Breast epithelium (tissue), 4 donors: ENCODE measurements around the gene OR2T1. TPM values are rescaled to one million over a fixed set of nuclear protein-coding genes. Genes with fewer than 3 reads are reported as not detected.
"Not testable (repeated sequence)": the region's sequence is repeated elsewhere in the genome, so short reads cannot be mapped to it uniquely, and the experiment has no call there.

Experiments
- DNase-seq, 2 donors: peaks; one replicate each; pipeline ENCODE4 v3.0.0-alpha.2; 2019; ENCODE audit warnings: low spot score in 2 of 2
- H3K27ac ChIP-seq, 2 donors: fragments of 200-600 bp; sonication (generic) in 1 of 2; one replicate each; pipeline ENCODE4 v1.5.1; 2016 to 2019; ENCODE audit warnings: mild to moderate bottlenecking in 1 of 2
- H3K27me3 ChIP-seq, 2 donors: fragments of 200-600 bp; sonication (generic) in 1 of 2; one replicate each; pipeline versions ENCODE4 v1.5.1 to v1.6.0; 2017 to 2019; ENCODE audit warnings: control low read depth in 1 of 2, mild to moderate bottlenecking in 1 of 2
- H3K36me3 ChIP-seq: fragments of 200-600 bp; one replicate; pipeline ENCODE4 v1.5.1; 2019
- H3K4me1 ChIP-seq, 2 donors: fragments of 200-600 bp; sonication (generic); one replicate each; pipeline ENCODE4 v1.5.1; 2016 to 2019; ENCODE audit warnings: control low read depth in 1 of 2
- H3K4me3 ChIP-seq, 3 donors: fragments of 200-600 bp; sonication (generic); 1 replicate in 2 of 3; 2 replicates in 1 of 3; pipeline ENCODE4 v1.5.1; 2016 to 2019; ENCODE audit warnings: mild to moderate bottlenecking in 3 of 3, moderate library complexity in 2 of 3
- H3K9me3 ChIP-seq, 2 donors: fragments of 200-600 bp; sonication (generic) in 1 of 2; one replicate each; pipeline ENCODE4 v1.5.1; 2016 to 2019; ENCODE audit warnings: control low read depth in 1 of 2
- intact Hi-C: fragments of 100-400 bp; cut with DNase I; formaldehyde crosslinking; loops from one replicate; pipeline ENCODE4 v1.15.1; 2023; ENCODE audit warnings: low total_unique reads
- total RNA-seq, 3 donors: library from RNA; depleted of rRNA; stranded (reverse); fragments of >200 nt; gene quantifications; one replicate each; pipeline ENCODE4 v1.1.0, GENCODE V29; 2016

Gene OR2T1
- total RNA-seq, 3 donors from 2014 or later, result not detected

GRCh38 chr1:248445399-248445798 lies 42.6 kb downstream of the OR2T1 start, which contains the start of gene OR2T2:
Gene OR2T2, plus strand, starts transcription at chr1:248445637. Its CDS starts 7,161 bp downstream, at chr1:248452798.
- H3K4me1 ChIP-seq, H3K36me3 ChIP-seq, H3K27me3 ChIP-seq, DNase-seq, intact Hi-C loops, H3K4me3 ChIP-seq, H3K9me3 ChIP-seq, H3K27ac ChIP-seq: not testable (repeated sequence)

DNA sequence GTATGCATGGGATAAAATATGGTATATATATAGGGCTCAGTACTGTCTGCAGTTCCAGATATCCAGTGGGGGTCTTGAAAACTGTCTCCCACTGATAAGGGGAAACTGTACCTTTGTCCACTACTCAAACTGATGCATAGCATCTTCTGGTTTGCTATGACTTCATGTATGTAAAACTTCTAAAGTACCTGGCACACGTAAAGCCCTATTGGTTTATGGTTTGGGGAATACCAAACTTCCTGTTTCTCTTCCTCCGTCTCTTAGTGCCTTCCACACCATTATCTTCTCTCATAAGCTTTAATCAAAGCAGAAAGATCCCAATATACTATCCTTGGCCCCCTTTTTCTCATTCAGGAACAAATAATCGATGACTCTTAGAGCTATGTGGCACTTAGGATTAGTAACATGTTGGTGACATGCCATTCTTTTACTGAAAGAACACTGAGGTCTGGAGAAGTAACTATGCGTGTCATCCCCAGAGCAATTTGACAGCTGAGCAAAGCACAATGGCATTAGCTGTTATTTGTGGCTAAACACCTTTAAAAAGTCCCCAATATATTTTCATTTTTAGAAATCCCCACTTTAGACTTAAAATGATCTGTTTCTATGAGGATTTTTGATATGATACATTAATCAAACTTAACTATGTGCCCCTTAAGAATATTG lies 45.7 kb downstream of the OR2T1 start:
- H3K4me1 ChIP-seq, H3K27ac ChIP-seq, H3K4me3 ChIP-seq, intact Hi-C loops, H3K36me3 ChIP-seq, H3K9me3 ChIP-seq, H3K27me3 ChIP-seq, DNase-seq: not testable (repeated sequence)

DNA sequence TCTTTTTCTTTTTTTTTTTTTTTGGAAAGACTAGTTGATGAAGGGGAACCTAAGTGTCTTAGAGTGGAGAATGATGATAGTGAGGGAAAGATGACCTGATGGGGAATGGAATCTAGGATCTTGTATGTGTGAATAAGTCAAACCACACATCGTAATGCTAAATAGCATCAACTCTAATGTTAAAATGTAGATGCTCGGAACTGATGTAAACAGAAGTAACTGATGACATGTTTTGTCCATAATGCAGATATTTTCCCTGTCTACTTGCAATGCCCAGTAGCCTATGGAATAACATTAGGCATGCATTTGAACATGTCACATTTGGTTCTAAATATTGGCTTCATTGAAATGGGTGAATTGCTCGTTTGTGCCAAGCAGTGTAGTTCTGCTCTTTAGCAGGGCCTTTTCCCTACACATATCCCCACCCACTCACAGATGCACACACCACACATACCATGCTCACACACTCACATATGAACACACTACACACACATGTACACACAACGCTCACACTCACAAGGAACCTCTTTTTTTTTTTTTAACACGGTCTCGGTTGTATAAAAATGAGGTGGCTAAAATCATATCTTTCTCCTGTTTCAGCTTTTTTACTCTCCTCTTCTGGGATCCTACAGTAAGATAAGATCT lies 47.1 kb downstream of the OR2T1 start:
- H3K36me3 ChIP-seq, H3K27me3 ChIP-seq, H3K4me1 ChIP-seq, H3K4me3 ChIP-seq, intact Hi-C loops, H3K9me3 ChIP-seq, H3K27ac ChIP-seq, DNase-seq: not testable (repeated sequence)

GRCh38 chr1:248450466-248451145 lies 47.8 kb downstream of the OR2T1 start:
- H3K4me1 ChIP-seq, H3K4me3 ChIP-seq, DNase-seq, H3K36me3 ChIP-seq, H3K9me3 ChIP-seq, H3K27ac ChIP-seq, H3K27me3 ChIP-seq, intact Hi-C loops: not testable (repeated sequence)

DNA sequence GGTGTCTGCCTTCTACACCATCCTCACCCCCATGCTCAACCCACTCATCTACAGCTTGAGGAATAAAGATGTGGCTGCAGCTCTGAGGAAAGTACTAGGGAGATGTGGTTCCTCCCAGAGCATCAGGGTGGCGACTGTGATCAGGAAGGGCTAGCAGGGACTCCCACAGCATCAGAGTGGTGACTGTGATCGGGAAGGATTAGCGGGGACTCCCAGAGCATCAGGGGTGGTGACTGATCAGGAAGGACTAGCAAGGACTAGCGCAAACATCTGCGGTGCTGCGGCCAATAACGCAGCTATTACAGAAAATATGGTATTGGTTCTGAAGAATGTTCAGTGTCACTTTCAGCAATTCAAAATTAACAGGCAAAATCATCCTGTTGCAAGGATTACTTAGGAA lies 50.8 kb downstream of the OR2T1 start:
- intact Hi-C loops, H3K36me3 ChIP-seq, H3K4me1 ChIP-seq, H3K27ac ChIP-seq, DNase-seq, H3K27me3 ChIP-seq, H3K4me3 ChIP-seq, H3K9me3 ChIP-seq: not testable (repeated sequence)

DNA sequence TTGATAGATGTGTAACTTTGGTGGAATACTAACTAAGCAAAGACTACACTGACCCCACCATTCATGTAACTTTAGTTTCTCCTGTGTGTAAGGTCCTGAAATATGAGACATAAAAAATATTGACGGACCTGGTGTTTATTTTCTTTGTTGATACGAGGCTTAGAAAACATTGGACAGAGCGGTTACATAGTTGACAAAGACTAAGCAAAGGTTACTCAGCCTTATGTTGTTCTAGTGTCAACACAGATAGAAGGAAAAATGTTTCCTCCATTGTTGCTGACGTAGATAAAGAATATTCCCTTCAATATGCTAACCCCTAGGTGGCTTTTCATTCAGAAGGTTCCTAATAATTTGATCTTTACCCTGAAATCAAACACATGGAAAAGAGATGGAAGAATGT lies 52.2 kb downstream of the OR2T1 start:
- H3K36me3 ChIP-seq, H3K27ac ChIP-seq, intact Hi-C loops, H3K4me1 ChIP-seq, DNase-seq, H3K27me3 ChIP-seq, H3K4me3 ChIP-seq, H3K9me3 ChIP-seq: not testable (repeated sequence)

GRCh38 chr1:248456635-248457034 lies 53.8 kb downstream of the OR2T1 start:
- H3K27ac ChIP-seq, intact Hi-C loops, H3K27me3 ChIP-seq, H3K4me3 ChIP-seq, H3K36me3 ChIP-seq, H3K9me3 ChIP-seq, DNase-seq, H3K4me1 ChIP-seq: not testable (repeated sequence)

Other genes with a start within 250 kb of the OR2T1 start
- not detected for gene OR2M2, start 228.2 kb upstream of the OR2T1 start, total RNA-seq
- gene OR2M3, start 205.8 kb upstream of the OR2T1 start, total RNA-seq, result under 1 TPM in 2 of 3 donors, not detected in 1; under 0.01 to 0.29 TPM
- gene OR2M4, start 171.6 kb upstream of the OR2T1 start, total RNA-seq, result under 1 TPM in 2 of 3 donors, not detected in 1; under 0.01 to 0.29 TPM
- gene OR2T33, start 125.1 kb upstream of the OR2T1 start, total RNA-seq, result not detected
- gene OR2T12, start 99.6 kb upstream of the OR2T1 start, total RNA-seq, result not detected
- gene OR2M7, start 78.5 kb upstream of the OR2T1 start, total RNA-seq, result not detected
- gene OR14C36, start 54.3 kb upstream of the OR2T1 start, total RNA-seq, result not detected
- gene OR2T4, start 41.4 kb upstream of the OR2T1 start, total RNA-seq, result not detected
- not detected for gene OR2T6, start 27.3 kb upstream of the OR2T1 start, total RNA-seq
- not detected for gene OR2T2, start 42.6 kb downstream of the OR2T1 start, total RNA-seq
- not detected for gene OR2T3, start 70.3 kb downstream of the OR2T1 start, total RNA-seq
- not detected for gene OR2T5, start 85.5 kb downstream of the OR2T1 start, total RNA-seq
- gene OR2G6, start 105.0 kb downstream of the OR2T1 start, total RNA-seq, result not detected
- gene OR2T29, start 159.7 kb downstream of the OR2T1 start, total RNA-seq, result not detected
- gene OR2T34, start 171.7 kb downstream of the OR2T1 start, total RNA-seq, result not detected
- not detected for gene OR2T10, start 194.7 kb downstream of the OR2T1 start, total RNA-seq
- gene OR2T11, start 232.0 kb downstream of the OR2T1 start, total RNA-seq, result not detected
- gene OR2T35, start 242.2 kb downstream of the OR2T1 start, total RNA-seq, result not detected